HK-2 (cell line): ENCODE data around the gene ISG20L2.
"Not testable (repeated sequence)": the region's sequence is repeated elsewhere in the genome, so short reads cannot be mapped to it uniquely, and the experiment has no call there.

Experiments
- DNase-seq: peaks from one replicate; pipeline ENCODE4 v3.0.0-alpha.2; 2018; ENCODE audit not compliant: unreplicated experiment

ISG20L2 gene

GRCh38 chr1:156728599-156729462 lies at the start of gene ISG20L2:
ISG20L2 (minus strand) TSS chr1:156728766; CDS start chr1:156727652, 1,114 bp downstream.
- peak; percentile 93 for DNase-seq

GRCh38 chr1:156777573-156777972 lies 49.0 kb upstream of the ISG20L2 start:
- DNase-seq = no peak

- DNase-seq = no peak
Observed at GRCh38 chr1:156776942-156777341, 48.4 kb upstream of the ISG20L2 start.

GRCh38 chr1:156775799-156776198 lies 47.2 kb upstream of the ISG20L2 start:
- no peak for DNase-seq

GRCh38 chr1:156773607-156774006 lies 45.0 kb upstream of the ISG20L2 start:
- DNase-seq = no peak

- DNase-seq = no peak
Observed at GRCh38 chr1:156772728-156773497, 44.3 kb upstream of the ISG20L2 start.

GRCh38 chr1:156772222-156772621 lies 43.7 kb upstream of the ISG20L2 start:
- no peak for DNase-seq

GRCh38 chr1:156768610-156769295 lies 40.2 kb upstream of the ISG20L2 start:
- DNase-seq = no peak

GRCh38 chr1:156767879-156768604 lies 39.5 kb upstream of the ISG20L2 start:
- DNase-seq = peak; percentile 33

GRCh38 chr1:156767101-156767878 lies 38.7 kb upstream of the ISG20L2 start, which contains the start of gene PRCC:
PRCC (plus strand) TSS chr1:156767535; CDS start chr1:156767772, 237 bp downstream.
- peak; percentile 98 for DNase-seq

GRCh38 chr1:156766298-156767100 lies 37.9 kb upstream of the ISG20L2 start:
- DNase-seq = no peak

GRCh38 chr1:156765666-156766065 lies 37.1 kb upstream of the ISG20L2 start:
- no peak for DNase-seq

GRCh38 chr1:156765136-156765535 lies 36.6 kb upstream of the ISG20L2 start:
- not testable (repeated sequence) for DNase-seq

- no peak for DNase-seq
Observed at GRCh38 chr1:156760796-156761104, 32.2 kb upstream of the ISG20L2 start.

GRCh38 chr1:156760092-156760795 lies 31.7 kb upstream of the ISG20L2 start:
- DNase-seq = no peak

GRCh38 chr1:156757572-156758253 lies 29.1 kb upstream of the ISG20L2 start:
- DNase-seq = not testable (repeated sequence)

GRCh38 chr1:156756355-156756754 lies 27.8 kb upstream of the ISG20L2 start:
- DNase-seq = no peak

- no peak for DNase-seq
Observed at GRCh38 chr1:156755527-156755950, 27.0 kb upstream of the ISG20L2 start.

- DNase-seq = no peak
Observed at GRCh38 chr1:156754219-156754618, 25.7 kb upstream of the ISG20L2 start.
